Parathyroid adenoma (tissue), 2 donors: ENCODE results near the gene NBDY.

Experiments
- H2AFZ ChIP-seq: fragments of 300-600 bp; sonication (generic); one replicate; pipeline ENCODE4 v1.7.0; 2017; ENCODE audit warnings: antibody characterized with exemption, mild to moderate bottlenecking
- H3K27ac ChIP-seq: fragments of 300-600 bp; sonication (generic); one replicate; pipeline ENCODE4 v1.7.0; 2017
- H3K27me3 ChIP-seq: fragments of 300-600 bp; sonication (generic); one replicate; pipeline ENCODE4 v1.7.0; 2017; ENCODE audit warnings: low read length; ENCODE audit not compliant: control insufficient read depth, insufficient read depth
- H3K36me3 ChIP-seq: fragments of 300-600 bp; sonication (generic); one replicate; pipeline ENCODE4 v1.7.0; 2017; ENCODE audit warnings: low read length; ENCODE audit not compliant: control insufficient read depth, insufficient read depth
- H3K4me1 ChIP-seq: fragments of 300-600 bp; sonication (generic); one replicate; pipeline ENCODE4 v1.7.0; 2017; ENCODE audit warnings: control low read depth
- H3K4me2 ChIP-seq: fragments of 300-600 bp; sonication (generic); one replicate; pipeline ENCODE4 v1.7.0; 2017; ENCODE audit warnings: low read length
- H3K4me3 ChIP-seq: fragments of 300-600 bp; sonication (generic); one replicate; pipeline ENCODE4 v1.7.0; 2017; ENCODE audit warnings: low read depth, low read length
- H3K79me2 ChIP-seq: fragments of 300-600 bp; sonication (generic); one replicate; pipeline ENCODE4 v1.7.0; 2017; ENCODE audit warnings: control low read depth
- H3K9ac ChIP-seq: fragments of 300-600 bp; sonication (generic); one replicate; pipeline ENCODE4 v1.7.0; 2017; ENCODE audit warnings: mild to moderate bottlenecking
- H3K9me3 ChIP-seq: fragments of 300-600 bp; sonication (generic); one replicate; pipeline ENCODE4 v1.7.0; 2017; ENCODE audit warnings: low read length; ENCODE audit not compliant: control insufficient read depth
- TF ChIP-seq, protein P1 (sequence below): fragments of 300-600 bp; sonication (generic); IDR thresholded peaks from one replicate; pipeline ENCODE4 v1.7.0; 2017; ENCODE audit warnings: antibody characterized with exemption, mild to moderate bottlenecking
- donor health status: primary hyperparathyroidism.

The NBDY gene

DNA sequence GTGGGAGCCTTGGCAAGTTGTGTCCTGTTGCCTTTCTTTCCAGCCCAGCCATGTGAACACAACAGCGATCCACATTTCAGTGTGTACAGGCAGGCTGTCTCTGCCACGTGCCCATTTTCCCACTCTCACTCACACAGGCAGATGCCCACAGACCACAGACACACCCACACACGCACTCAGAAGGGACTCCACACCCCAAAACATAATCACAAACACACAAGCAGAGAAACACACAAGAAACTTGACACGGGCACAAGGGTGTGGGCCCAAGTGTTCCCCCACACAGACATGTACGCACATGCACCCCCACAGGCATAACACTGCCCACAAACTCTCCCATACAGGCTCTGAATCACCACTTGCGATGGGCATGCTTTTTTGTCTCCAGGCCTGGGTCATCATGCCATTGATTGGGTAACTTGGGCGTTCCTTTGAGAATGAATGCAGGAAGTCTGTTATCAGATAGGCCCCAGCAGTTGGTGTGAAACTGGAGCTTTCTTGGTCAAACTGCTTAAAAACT lies 84.3 kb downstream of the NBDY start:
- TF ChIP-seq, protein P1, sequence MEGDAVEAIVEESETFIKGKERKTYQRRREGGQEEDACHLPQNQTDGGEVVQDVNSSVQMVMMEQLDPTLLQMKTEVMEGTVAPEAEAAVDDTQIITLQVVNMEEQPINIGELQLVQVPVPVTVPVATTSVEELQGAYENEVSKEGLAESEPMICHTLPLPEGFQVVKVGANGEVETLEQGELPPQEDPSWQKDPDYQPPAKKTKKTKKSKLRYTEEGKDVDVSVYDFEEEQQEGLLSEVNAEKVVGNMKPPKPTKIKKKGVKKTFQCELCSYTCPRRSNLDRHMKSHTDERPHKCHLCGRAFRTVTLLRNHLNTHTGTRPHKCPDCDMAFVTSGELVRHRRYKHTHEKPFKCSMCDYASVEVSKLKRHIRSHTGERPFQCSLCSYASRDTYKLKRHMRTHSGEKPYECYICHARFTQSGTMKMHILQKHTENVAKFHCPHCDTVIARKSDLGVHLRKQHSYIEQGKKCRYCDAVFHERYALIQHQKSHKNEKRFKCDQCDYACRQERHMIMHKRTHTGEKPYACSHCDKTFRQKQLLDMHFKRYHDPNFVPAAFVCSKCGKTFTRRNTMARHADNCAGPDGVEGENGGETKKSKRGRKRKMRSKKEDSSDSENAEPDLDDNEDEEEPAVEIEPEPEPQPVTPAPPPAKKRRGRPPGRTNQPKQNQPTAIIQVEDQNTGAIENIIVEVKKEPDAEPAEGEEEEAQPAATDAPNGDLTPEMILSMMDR = no peak
- Histone ChIP-seq H3K4me3 (no peak overlapping the region), H3K36me3 (no peaks in the 10 kb centered on the region), H2AFZ (no peak overlapping the region), H3K27me3 (no peaks in the 10 kb centered on the region), H3K27ac (no peak overlapping the region), H3K79me2 (no peaks in the 10 kb centered on the region), H3K4me1 (no peaks in the 10 kb centered on the region), H3K9ac (no peak overlapping the region), H3K4me2 (no peak overlapping the region), H3K9me3 (no peaks in the 10 kb centered on the region)

DNA sequence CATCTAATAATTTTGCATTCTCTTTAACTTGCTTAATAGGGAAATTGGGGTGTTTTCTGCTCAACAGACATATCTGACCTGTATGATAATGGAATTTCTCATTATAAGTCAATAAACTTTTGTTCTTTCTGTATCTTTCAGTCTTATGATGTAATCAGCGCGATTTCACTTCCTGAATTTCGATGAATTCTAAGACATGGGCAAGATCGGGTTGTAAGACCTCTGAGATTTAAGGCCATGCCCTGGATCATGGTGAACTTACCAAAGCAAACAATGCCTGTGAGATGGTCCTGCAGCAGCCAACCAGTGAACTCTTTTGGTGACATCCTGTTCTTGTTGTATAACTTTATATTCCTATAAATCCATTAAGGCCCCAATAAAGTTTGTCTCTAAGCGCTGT lies 88.1 kb downstream of the NBDY start:
- Histone ChIP-seq H3K4me1 (no peaks in the 10 kb centered on the region), H3K79me2 (no peaks in the 10 kb centered on the region), H3K4me3 (no peak overlapping the region), H3K36me3 (no peaks in the 10 kb centered on the region), H3K27ac (no peak overlapping the region), H2AFZ (no peak overlapping the region), H3K9ac (no peak overlapping the region), H3K9me3 (no peaks in the 10 kb centered on the region), H3K4me2 (no peak overlapping the region), H3K27me3 (no peaks in the 10 kb centered on the region)
- TF ChIP-seq, protein P1 = no peak

DNA sequence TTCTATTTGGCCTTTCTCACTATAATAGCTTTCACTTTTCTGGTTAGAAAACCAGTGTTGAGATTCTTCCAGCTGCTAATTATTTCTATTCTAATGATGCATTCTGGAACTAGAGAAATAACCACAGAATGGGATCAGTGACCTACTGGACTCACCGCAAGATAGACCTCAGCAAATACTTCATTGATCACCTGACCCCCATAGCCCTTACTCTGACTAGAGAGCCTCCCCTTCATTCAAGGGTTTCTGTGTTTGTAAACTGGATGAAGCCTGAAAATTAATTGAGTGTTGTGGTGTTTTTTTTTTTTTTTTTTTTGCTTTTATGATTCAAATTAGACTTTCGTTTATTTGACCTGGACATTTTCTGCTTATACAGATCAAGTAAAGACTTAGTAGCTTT lies 97.0 kb downstream of the NBDY start:
- Histone ChIP-seq H2AFZ (no peak overlapping the region), H3K79me2 (no peaks in the 10 kb centered on the region), H3K27ac (no peak overlapping the region), H3K4me1 (no peaks in the 10 kb centered on the region), H3K4me3 (no peak overlapping the region), H3K9me3 (no peaks in the 10 kb centered on the region), H3K36me3 (no peaks in the 10 kb centered on the region), H3K9ac (no peak overlapping the region), H3K27me3 (no peaks in the 10 kb centered on the region), H3K4me2 (no peak overlapping the region)
- TF ChIP-seq, protein P1 = no peak

DNA sequence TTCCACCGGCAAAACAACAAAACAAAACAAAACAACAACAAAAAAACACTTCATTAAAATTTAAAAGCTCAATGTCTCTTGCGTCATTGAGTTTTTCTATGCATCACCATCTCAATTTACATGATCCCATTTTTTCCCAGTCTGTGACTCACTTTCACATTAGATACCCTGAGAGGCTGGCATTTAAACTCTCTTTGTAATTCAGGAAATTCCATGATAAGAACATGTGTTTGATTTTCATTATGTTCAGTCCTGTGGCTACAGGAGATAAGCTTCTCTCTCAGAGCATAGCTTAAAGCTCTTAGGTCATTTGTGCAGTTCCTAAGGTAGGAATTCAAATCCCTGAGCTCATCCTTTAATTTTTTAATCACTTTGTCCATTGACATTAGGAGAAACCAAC lies 104.6 kb downstream of the NBDY start:
- Histone ChIP-seq H3K27me3 (no peaks in the 10 kb centered on the region), H3K4me1 (no peaks in the 10 kb centered on the region), H3K9me3 (no peaks in the 10 kb centered on the region), H3K9ac (no peak overlapping the region), H2AFZ (no peak overlapping the region), H3K4me3 (no peak overlapping the region), H3K79me2 (no peaks in the 10 kb centered on the region), H3K27ac (no peak overlapping the region), H3K36me3 (no peaks in the 10 kb centered on the region), H3K4me2 (no peak overlapping the region)
- TF ChIP-seq, protein P1 = no peak

DNA sequence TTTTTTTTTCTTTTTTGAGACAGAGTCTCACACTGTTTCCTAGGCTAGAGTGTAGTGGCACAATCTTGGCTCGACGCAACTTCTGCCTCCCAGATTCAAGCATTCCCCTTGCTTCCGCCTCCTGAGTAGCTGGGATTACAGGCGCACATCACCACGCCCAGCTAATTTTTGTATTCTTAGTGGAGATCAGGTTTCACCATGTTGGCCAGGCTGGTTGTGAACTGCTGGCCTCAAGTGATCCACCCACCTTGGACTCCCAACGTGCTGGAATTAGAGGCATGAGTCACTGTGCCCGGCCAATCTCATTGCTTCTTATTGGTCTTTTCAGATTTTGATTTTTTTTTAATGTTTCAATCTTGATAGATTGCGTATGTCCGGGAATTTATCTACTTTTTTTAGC lies 124.4 kb downstream of the NBDY start:
- H3K36me3 ChIP-seq = no peaks in the 10 kb centered on the region
- no peak overlapping the region for H3K4me2 ChIP-seq
- H3K4me1 ChIP-seq = no peaks in the 10 kb centered on the region
- H3K79me2 ChIP-seq = no peaks in the 10 kb centered on the region
- H3K27ac ChIP-seq = no peak overlapping the region
- no peak overlapping the region for H2AFZ ChIP-seq
- no peaks in the 10 kb centered on the region for H3K27me3 ChIP-seq
- TF ChIP-seq, protein P1 = no peak
- H3K4me3 ChIP-seq = no peak overlapping the region
- no peaks in the 10 kb centered on the region for H3K9me3 ChIP-seq
- H3K9ac ChIP-seq = no peak overlapping the region
